SKM-1 (cell line): ENCODE results near the gene RBM6.
"Not testable (repeated sequence)": the region's sequence is repeated elsewhere in the genome, so short reads cannot be mapped to it uniquely, and the experiment has no call there.

ENCODE experiments used
- DNase-seq: peaks from one replicate; lab custom pipeline; 2025; ENCODE audit not compliant: unreplicated experiment; lab: John Stamatoyannopoulos, UW

RBM6 gene

GRCh38 chr3:49939858-49940666, at the start of gene RBM6:
RBM6 (plus strand) TSS chr3:49940150; CDS start chr3:49962642, 22,492 bp downstream.
- peak; percentile 95 for DNase-seq

GRCh38 chr3:49895791-49896190, 44.2 kb upstream of the RBM6 start:
- DNase-seq: no peak

- no peak for DNase-seq
These were observed 43.6 kb upstream of the RBM6 start for GRCh38 chr3:49896345-49896744.

- no peak for DNase-seq
These were observed 41.0 kb upstream of the RBM6 start for GRCh38 chr3:49898991-49899390.

- DNase-seq: no peak
These were observed 40.1 kb upstream of the RBM6 start for GRCh38 chr3:49899815-49900214.

GRCh38 chr3:49900491-49901153, 39.3 kb upstream of the RBM6 start:
- DNase-seq: no peak

GRCh38 chr3:49901366-49902339, 38.3 kb upstream of the RBM6 start:
- no peak for DNase-seq

GRCh38 chr3:49902511-49903345, 37.2 kb upstream of the RBM6 start:
- DNase-seq: no peak

- DNase-seq: no peak
These were observed 36.2 kb upstream of the RBM6 start, which contains the start of gene MST1R for GRCh38 chr3:49903451-49904424. MST1R (minus strand) TSS chr3:49903873; CDS start chr3:49903609, 264 bp downstream.

GRCh38 chr3:49904448-49904847, 35.5 kb upstream of the RBM6 start:
- not testable (repeated sequence) for DNase-seq

GRCh38 chr3:49906073-49906743, 33.7 kb upstream of the RBM6 start:
- DNase-seq: no peak

- no peak for DNase-seq
These were observed 31.4 kb upstream of the RBM6 start for GRCh38 chr3:49908373-49909199.

GRCh38 chr3:49910409-49911123, 29.4 kb upstream of the RBM6 start:
- no peak for DNase-seq

GRCh38 chr3:49911124-49911420, 28.9 kb upstream of the RBM6 start:
- DNase-seq: no peak

- DNase-seq: no peak
These were observed 28.3 kb upstream of the RBM6 start for GRCh38 chr3:49911611-49912010.

- no peak for DNase-seq
These were observed 27.1 kb upstream of the RBM6 start for GRCh38 chr3:49912881-49913281.

GRCh38 chr3:49914906-49915305, 25.0 kb upstream of the RBM6 start:
- no peak for DNase-seq
